Gastrocnemius medialis (tissue), 4 donors: Measurements from ENCODE around the gene RNASEL.

Experiments used
- CTCF ChIP-seq, 5 experiments: fragments of 450-650 bp in 3 of 5; fragments of 200-600 bp in 2 of 5; sonication (generic) in 2 of 5; IDR thresholded peaks in 4 of 5; conservative IDR thresholded peaks in 1 of 5; 1 replicate in 4 of 5; 2 replicates in 1 of 5; pipeline ENCODE4 v1.5.1; 2016 to 2019; ENCODE audit warnings: antibody characterized with exemption in 5 of 5, mild to moderate bottlenecking in 3 of 5, moderate library complexity in 3 of 5
- POLR2A ChIP-seq, 2 donors: fragments of 450-650 bp; IDR thresholded peaks; one replicate each; pipeline ENCODE4 v1.6.1; 2017; ENCODE audit warnings: antibody characterized with exemption in 2 of 2, mild to moderate bottlenecking in 2 of 2, moderate library complexity in 2 of 2

GRCh38 chr1:182604175-182605164 is 15.4 kb upstream of the RNASEL start, which contains the start of gene RGS16:
- TF ChIP-seq CTCF (IDR thresholded peaks at IDR 0.05 in 4 of 5, conservative IDR thresholded peaks at IDR 0.05 in 1 of 5) (no peak), POLR2A (IDR thresholded peaks at IDR 0.05) (peak; percentile 70 to 92)
